ENCODE measurements around the gene AFG3L2. TPM values are rescaled to one million over a fixed set of nuclear protein-coding genes. Genes with fewer than 3 reads are reported as not detected.
A peak's percentile ranks its signal among the peaks of the same experiment; 100 is the strongest.

Gene AFG3L2
- total and polyA plus RNA-seq, 2 donors, result 26.9 to 34.3 TPM

- no peak overlapping the region for H3K27ac ChIP-seq (ENCODE audit: low read depth in 1 of 2, low read length in 1 of 2)
- H3K4me3 ChIP-seq (ENCODE audit: low read length in 2 of 2), result no peak overlapping the region
- H3K36me3 ChIP-seq (ENCODE audit: control insufficient read depth in 2 of 2, insufficient read depth in 2 of 2, low read length in 1 of 2), result peaks cover 42 to 56% of the 10 kb centered on the region in 2 donors
- DNase-seq (ENCODE audit: low read depth in 6 of 9, low spot score in 9 of 9), result peak in 8 of 9 donors; percentile 26 to 76 (median 57)
- H3K9me3 ChIP-seq (ENCODE audit: control insufficient read depth in 2 of 2, insufficient read depth in 1 of 2, low read length in 1 of 2), result no peaks in the 10 kb centered on the region
- H3K4me1 ChIP-seq (ENCODE audit: control insufficient read depth in 2 of 2, insufficient read depth in 2 of 2, low read length in 2 of 2), result no peaks in the 10 kb centered on the region
- H3K27me3 ChIP-seq (ENCODE audit: control insufficient read depth in 2 of 2, insufficient read depth in 1 of 2, low read length in 1 of 2), result no peaks in the 10 kb centered on the region
- 79% methylated on average over 11 of the region's 11 CpGs for WGBS
These were observed 49.4 kb downstream of the AFG3L2 start for GRCh38 chr18:12327510-12328178.

GRCh38 chr18:12326711-12327460, 50.1 kb downstream of the AFG3L2 start:
- Histone ChIP-seq H3K36me3 (ENCODE audit: control insufficient read depth in 2 of 2, insufficient read depth in 2 of 2, low read length in 1 of 2) (peaks cover 42 to 56% of the 10 kb centered on the region in 2 donors), H3K4me3 (ENCODE audit: low read length in 2 of 2) (no peak overlapping the region), H3K27me3 (ENCODE audit: control insufficient read depth in 2 of 2, insufficient read depth in 1 of 2, low read length in 1 of 2) (no peaks in the 10 kb centered on the region), H3K27ac (ENCODE audit: low read depth in 1 of 2, low read length in 1 of 2) (no peak overlapping the region), H3K9me3 (ENCODE audit: control insufficient read depth in 2 of 2, insufficient read depth in 1 of 2, low read length in 1 of 2) (no peaks in the 10 kb centered on the region), H3K4me1 (ENCODE audit: control insufficient read depth in 2 of 2, insufficient read depth in 2 of 2, low read length in 2 of 2) (no peaks in the 10 kb centered on the region)
- DNase-seq (ENCODE audit: low read depth in 6 of 9, low spot score in 9 of 9), result no peak
- WGBS, result 96% methylated on average over 12 of the region's 12 CpGs

GRCh38 chr18:12325726-12326245, 51.2 kb downstream of the AFG3L2 start:
- 98% methylated on average over 29 of the region's 29 CpGs for WGBS
- no peak overlapping the region for H3K4me3 ChIP-seq (ENCODE audit: low read length in 2 of 2)
- no peak for DNase-seq (ENCODE audit: low read depth in 6 of 9, low spot score in 9 of 9)

GRCh38 chr18:12324991-12325725, 51.9 kb downstream of the AFG3L2 start:
- Histone ChIP-seq H3K36me3 (ENCODE audit: control insufficient read depth in 2 of 2, insufficient read depth in 2 of 2, low read length in 1 of 2) (peaks cover 38 to 58% of the 10 kb centered on the region in 2 donors), H3K27me3 (ENCODE audit: control insufficient read depth in 2 of 2, insufficient read depth in 1 of 2, low read length in 1 of 2) (no peaks in the 10 kb centered on the region), H3K4me3 (ENCODE audit: low read length in 2 of 2) (no peak overlapping the region), H3K27ac (ENCODE audit: low read depth in 1 of 2, low read length in 1 of 2) (no peak overlapping the region), H3K4me1 (ENCODE audit: control insufficient read depth in 2 of 2, insufficient read depth in 2 of 2, low read length in 2 of 2) (no peaks in the 10 kb centered on the region), H3K9me3 (ENCODE audit: control insufficient read depth in 2 of 2, insufficient read depth in 1 of 2, low read length in 1 of 2) (no peaks in the 10 kb centered on the region)
- 98% methylated on average over 58 of the region's 58 CpGs for WGBS
- no peak for DNase-seq (ENCODE audit: low read depth in 6 of 9, low spot score in 9 of 9)

More at GRCh38 chr18:12325726-12326245, 51.2 kb downstream of the AFG3L2 start:
- H3K9me3 ChIP-seq (ENCODE audit: control insufficient read depth in 2 of 2, insufficient read depth in 1 of 2, low read length in 1 of 2), result no peaks in the 10 kb centered on the region
- peaks cover 39 to 57% of the 10 kb centered on the region in 2 donors for H3K36me3 ChIP-seq (ENCODE audit: control insufficient read depth in 2 of 2, insufficient read depth in 2 of 2, low read length in 1 of 2)
- H3K27ac ChIP-seq (ENCODE audit: low read depth in 1 of 2, low read length in 1 of 2), result no peak overlapping the region
- H3K27me3 ChIP-seq (ENCODE audit: control insufficient read depth in 2 of 2, insufficient read depth in 1 of 2, low read length in 1 of 2), result no peaks in the 10 kb centered on the region
- H3K4me1 ChIP-seq (ENCODE audit: control insufficient read depth in 2 of 2, insufficient read depth in 2 of 2, low read length in 2 of 2), result no peaks in the 10 kb centered on the region

GRCh38 chr18:12321333-12321732, 55.7 kb downstream of the AFG3L2 start:
- Histone ChIP-seq H3K4me3 (ENCODE audit: low read length in 2 of 2) (no peak overlapping the region), H3K36me3 (ENCODE audit: control insufficient read depth in 2 of 2, insufficient read depth in 2 of 2, low read length in 1 of 2) (peaks cover 18 to 28% of the 10 kb centered on the region in 2 donors), H3K9me3 (ENCODE audit: control insufficient read depth in 2 of 2, insufficient read depth in 1 of 2, low read length in 1 of 2) (no peaks in the 10 kb centered on the region), H3K27me3 (ENCODE audit: control insufficient read depth in 2 of 2, insufficient read depth in 1 of 2, low read length in 1 of 2) (no peaks in the 10 kb centered on the region), H3K27ac (ENCODE audit: low read depth in 1 of 2, low read length in 1 of 2) (no peak overlapping the region), H3K4me1 (ENCODE audit: control insufficient read depth in 2 of 2, insufficient read depth in 2 of 2, low read length in 2 of 2) (peaks cover 0 to 4% of the 10 kb centered on the region in 2 donors)
- no peak for DNase-seq (ENCODE audit: low read depth in 6 of 9, low spot score in 9 of 9)
- WGBS, result 82% methylated on average over 4 of the region's 4 CpGs

- peaks cover 0 to 8% of the 10 kb centered on the region in 2 donors for H3K36me3 ChIP-seq (ENCODE audit: control insufficient read depth in 2 of 2, insufficient read depth in 2 of 2, low read length in 1 of 2)
- no peak overlapping the region for H3K4me3 ChIP-seq (ENCODE audit: low read length in 2 of 2)
- H3K4me1 ChIP-seq (ENCODE audit: control insufficient read depth in 2 of 2, insufficient read depth in 2 of 2, low read length in 2 of 2), result peaks cover 0 to 4% of the 10 kb centered on the region in 2 donors
- WGBS, result 89% methylated on average over 5 of the region's 5 CpGs
- no peaks in the 10 kb centered on the region for H3K9me3 ChIP-seq (ENCODE audit: control insufficient read depth in 2 of 2, insufficient read depth in 1 of 2, low read length in 1 of 2)
- H3K27ac ChIP-seq (ENCODE audit: low read depth in 1 of 2, low read length in 1 of 2), result no peak overlapping the region
- no peaks in the 10 kb centered on the region for H3K27me3 ChIP-seq (ENCODE audit: control insufficient read depth in 2 of 2, insufficient read depth in 1 of 2, low read length in 1 of 2)
- DNase-seq (ENCODE audit: low read depth in 6 of 9, low spot score in 9 of 9), result no peak
These were observed 58.2 kb downstream of the AFG3L2 start for GRCh38 chr18:12318857-12319256.

GRCh38 chr18:12318334-12318697, 58.7 kb downstream of the AFG3L2 start:
- H3K4me1 ChIP-seq (ENCODE audit: control insufficient read depth in 2 of 2, insufficient read depth in 2 of 2, low read length in 2 of 2), result peaks cover 0 to 4% of the 10 kb centered on the region in 2 donors
- H3K27ac ChIP-seq (ENCODE audit: low read depth in 1 of 2, low read length in 1 of 2), result no peak overlapping the region
- no peak for DNase-seq (ENCODE audit: low read depth in 6 of 9, low spot score in 9 of 9)
- H3K4me3 ChIP-seq (ENCODE audit: low read length in 2 of 2), result no peak overlapping the region
- no peaks in the 10 kb centered on the region for H3K27me3 ChIP-seq (ENCODE audit: control insufficient read depth in 2 of 2, insufficient read depth in 1 of 2, low read length in 1 of 2)
- peaks cover 0 to 7% of the 10 kb centered on the region in 2 donors for H3K36me3 ChIP-seq (ENCODE audit: control insufficient read depth in 2 of 2, insufficient read depth in 2 of 2, low read length in 1 of 2)
- WGBS, result 46% methylated on average over 5 of the region's 5 CpGs
- no peaks in the 10 kb centered on the region for H3K9me3 ChIP-seq (ENCODE audit: control insufficient read depth in 2 of 2, insufficient read depth in 1 of 2, low read length in 1 of 2)

GRCh38 chr18:12317664-12318333, 59.2 kb downstream of the AFG3L2 start:
- Histone ChIP-seq H3K27ac (ENCODE audit: low read depth in 1 of 2, low read length in 1 of 2) (no peak overlapping the region), H3K27me3 (ENCODE audit: control insufficient read depth in 2 of 2, insufficient read depth in 1 of 2, low read length in 1 of 2) (no peaks in the 10 kb centered on the region), H3K4me3 (ENCODE audit: low read length in 2 of 2) (no peak overlapping the region), H3K9me3 (ENCODE audit: control insufficient read depth in 2 of 2, insufficient read depth in 1 of 2, low read length in 1 of 2) (peaks cover 0 to under 1% of the 10 kb centered on the region in 2 donors), H3K4me1 (ENCODE audit: control insufficient read depth in 2 of 2, insufficient read depth in 2 of 2, low read length in 2 of 2) (peaks cover 0 to 4% of the 10 kb centered on the region in 2 donors), H3K36me3 (ENCODE audit: control insufficient read depth in 2 of 2, insufficient read depth in 2 of 2, low read length in 1 of 2) (peaks cover 0 to 7% of the 10 kb centered on the region in 2 donors)
- DNase-seq (ENCODE audit: low read depth in 6 of 9, low spot score in 9 of 9), result no peak
- WGBS, result 38% methylated on average over 6 of the region's 6 CpGs
